HepG2 (cell line): ENCODE results near the gene PGM3. TPM values are rescaled to one million over a fixed set of nuclear protein-coding genes. Genes with fewer than 3 reads are reported as not detected.
A peak's percentile ranks its signal among the peaks of the same experiment; 100 is the strongest.

ENCODE experiments used
- AFF4 ChIP-seq: sonication (generic); formaldehyde crosslinking; IDR thresholded peaks from 2 replicates; pipeline ENCODE4 v1.4.0; 2020; ENCODE audit warnings: missing genetic modification reagents
- ARHGAP35 ChIP-seq: sonication (generic); formaldehyde crosslinking; IDR thresholded peaks from 2 replicates; pipeline ENCODE4 v1.9.0; 2022; ENCODE audit warnings: mild to moderate bottlenecking, inconsistent platforms, moderate library complexity, missing genetic modification reagents, borderline replicate concordance
- DMAP1 ChIP-seq: IDR thresholded peaks from 2 replicates; pipeline ENCODE4 v1.6.1; 2016
- EED ChIP-seq: sonication (generic); formaldehyde crosslinking; IDR thresholded peaks from 2 replicates; pipeline ENCODE4 v1.5.0; 2020; ENCODE audit warnings: mild to moderate bottlenecking, missing genetic modification reagents
- HMGXB3 ChIP-seq: sonication (generic); formaldehyde crosslinking; IDR thresholded peaks from 2 replicates; pipeline ENCODE4 v1.4.0; 2020; ENCODE audit warnings: missing genetic modification reagents, borderline replicate concordance
- KLF9 ChIP-seq: IDR thresholded peaks from 2 replicates; pipeline ENCODE4 v1.6.1; 2016; ENCODE audit warnings: low read depth
- MED13 ChIP-seq: sonication (generic); formaldehyde crosslinking; IDR thresholded peaks from 2 replicates; pipeline ENCODE4 v1.5.0; 2020; ENCODE audit warnings: missing genetic modification reagents
- NR1H2 ChIP-seq: sonication (generic); formaldehyde crosslinking; IDR thresholded peaks from 2 replicates; pipeline ENCODE4 v1.8.1; 2022; ENCODE audit warnings: low read depth, missing genetic modification reagents, borderline replicate concordance
- PRDM4 ChIP-seq: sonication (generic); formaldehyde crosslinking; IDR thresholded peaks from 2 replicates; pipeline ENCODE4 v1.9.0; 2021; ENCODE audit warnings: missing genetic modification reagents, borderline replicate concordance
- RAD51 ChIP-seq: fragments of 450-650 bp; IDR thresholded peaks from 2 replicates; pipeline ENCODE4 v1.6.1; 2016; ENCODE audit warnings: borderline replicate concordance
- RFXAP ChIP-seq: sonication (generic); formaldehyde crosslinking; IDR thresholded peaks from 2 replicates; pipeline ENCODE4 v1.4.0; 2020; ENCODE audit warnings: missing genetic modification reagents, borderline replicate concordance
- TEAD2 ChIP-seq: sonication (generic); formaldehyde crosslinking; IDR thresholded peaks from 2 replicates; pipeline ENCODE4 v1.9.0; 2021; ENCODE audit warnings: missing genetic modification reagents
- TEF ChIP-seq: sonication (generic); formaldehyde crosslinking; IDR thresholded peaks from 2 replicates; pipeline ENCODE4 v1.5.0; 2020; ENCODE audit warnings: missing genetic modification reagents
- ZMYM3 ChIP-seq: sonication (generic); formaldehyde crosslinking; IDR thresholded peaks from 2 replicates; pipeline ENCODE4 v1.5.1; 2020; ENCODE audit warnings: mild to moderate bottlenecking, missing genetic modification reagents
- ZNF143 ChIP-seq: sonication (generic); formaldehyde crosslinking; IDR thresholded peaks from 2 replicates; pipeline ENCODE4 v1.4.0; 2020; ENCODE audit warnings: missing genetic modification reagents
- ZNF83 ChIP-seq: sonication (generic); formaldehyde crosslinking; IDR thresholded peaks from 2 replicates; pipeline ENCODE4 v1.4.0; 2020; ENCODE audit warnings: missing genetic modification reagents, mild to moderate bottlenecking, borderline replicate concordance
- polyA plus RNA-seq, 8 experiments: library from polyadenylated mRNA; depleted of rRNA in 3 of 8; stranded (reverse) in 7 of 8; unstranded in 1 of 8; fragments of >200 nt; fragmentation: Illumina TruSeq in 4 of 8; extraction: Trizol in 4 of 8; gene quantifications; 2 replicates each; pipeline versions ENCODE4 v1.2.1 to v1.2.3, GENCODE V29; 2011 to 2016; ENCODE audit warnings: low read depth in 4 of 8, missing spikeins in 1 of 8, mixed read lengths in 1 of 8; ENCODE audit not compliant: insufficient read depth in 1 of 8
- total RNA-seq, 5 experiments: library from RNA; depleted of rRNA; stranded (reverse); fragments of >200 nt; fragmentation: Illumina TruSeq; extraction: Trizol; gene quantifications; 2 replicates each; pipeline ENCODE4 v1.2.3, GENCODE V29; 2016; ENCODE audit warnings: low read depth in 1 of 5

PGM3 gene
- total and polyA plus RNA-seq, 2 of the 13 experiments (the other 11 are each of a cell fraction or from before 2014, with no cell fraction given): 72.5 to 163 TPM

DNA sequence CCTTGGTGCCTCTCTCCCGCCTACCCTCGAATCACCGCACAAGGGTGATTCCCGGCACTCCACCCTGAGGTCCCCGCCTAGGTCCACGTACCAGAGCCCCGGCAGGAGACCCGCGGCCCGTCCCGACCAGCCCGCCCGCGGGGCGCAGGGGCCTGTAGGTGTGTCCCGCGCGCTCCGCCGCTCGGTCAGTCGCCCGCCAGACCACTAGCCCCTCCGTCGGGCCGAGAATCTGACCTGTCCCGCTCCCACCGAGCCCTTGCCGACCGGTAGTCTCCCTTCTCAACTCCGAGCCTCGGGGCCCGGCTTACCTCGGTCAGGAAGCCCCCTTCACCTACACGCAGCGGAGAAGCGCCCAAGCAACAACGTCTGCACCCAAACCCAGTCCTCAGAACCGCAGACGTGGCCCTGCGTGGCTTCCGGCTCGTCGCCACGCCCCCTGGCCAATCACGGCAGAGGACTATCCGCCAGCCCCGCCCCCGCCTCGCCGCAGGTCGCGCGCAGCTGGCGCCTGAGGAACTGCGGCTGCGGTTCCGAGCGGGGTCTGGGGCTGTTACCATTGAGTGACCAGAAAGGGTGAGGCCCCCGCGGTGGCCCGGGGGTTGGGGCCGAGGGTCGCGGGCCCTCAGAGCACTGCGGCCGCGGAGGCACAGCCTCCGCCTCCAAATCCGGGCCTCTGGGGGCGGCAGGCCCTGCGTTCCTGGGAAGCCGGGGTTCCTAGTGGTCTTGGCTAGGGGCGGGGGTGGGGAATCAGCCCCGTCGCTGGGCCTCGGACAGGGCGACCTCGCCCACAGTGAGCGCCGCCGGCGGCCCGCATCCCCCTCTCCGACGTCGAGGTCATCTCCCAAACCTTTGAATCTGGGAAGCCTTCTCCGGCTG, at the start of gene PGM3, which contains the start of gene RWDD2A (continued):
- 0 out of 2 replicates have a peak, but pooled peaks have one; percentile 32 for TF ChIP-seq EED
- TF ChIP-seq AFF4 (CRISPR knock-in tag): no peak
- peak; percentile 52 for TF ChIP-seq ZNF143 (CRISPR knock-in tag)
- TF ChIP-seq TEAD2: no peak
- TF ChIP-seq NR1H2 (CRISPR knock-in tag): no peak
- no peak for TF ChIP-seq RAD51
- no peak for TF ChIP-seq PRDM4 (CRISPR knock-in tag)
- peak; percentile 70; the same call in 1 of the 2 replicates for TF ChIP-seq KLF9
- TF ChIP-seq ZMYM3 (CRISPR knock-in tag): peak; percentile 22; the same call in 1 of the 2 replicates
- peak; percentile 36; the same call in 1 of the 2 replicates for TF ChIP-seq ARHGAP35
- TF ChIP-seq MED13: 0 out of 2 replicates have a peak, but pooled peaks have one; percentile 32
- TF ChIP-seq RFXAP (CRISPR knock-in tag): peak; percentile 69
- peak; percentile 87; the same call in 1 of the 2 replicates for TF ChIP-seq ZNF83
- TF ChIP-seq DMAP1: peak; percentile 93
- peak; percentile 78; the same call in 1 of the 2 replicates for TF ChIP-seq HMGXB3 (CRISPR knock-in tag)
- no peak; the same call in none of the 2 replicates for TF ChIP-seq TEF (CRISPR knock-in tag)
